Measurements from ENCODE around the gene SNRNP48. TPM values are rescaled to one million over a fixed set of nuclear protein-coding genes. Genes with fewer than 3 reads are reported as not detected.

Gene SNRNP48
- 11.3 and 15.0 TPM in 2 replicates for total RNA-seq

GRCh38 chr6:7589949-7590917 is at the start of gene SNRNP48:
TSS of gene SNRNP48 (plus strand) at chr6:7590198. CDS start at chr6:7590258, 60 bp downstream.

GRCh38 chr6:7541175-7542064 is 48.6 kb upstream of the SNRNP48 start, which contains the start of gene DSP:
TSS of gene DSP (plus strand) at chr6:7541671. CDS start at chr6:7541916, 245 bp downstream.

Other genes with a start within 250 kb of the SNRNP48 start
- gene CAGE1, start 200.5 kb upstream of the SNRNP48 start, total RNA-seq = 0.11 and 0.17 TPM in 2 replicates
- 15.7 and 22.9 TPM in 2 replicates for gene RIOK1, start 200.4 kb upstream of the SNRNP48 start, total RNA-seq
- 72.6 and 87.0 TPM in 2 replicates for gene DSP, start 48.5 kb upstream of the SNRNP48 start, total RNA-seq
- gene BMP6, start 135.9 kb downstream of the SNRNP48 start, total RNA-seq = 72.5 and 143 TPM in 2 replicates

All from dermis lymphatic vessel endothelial cell (primary cell).